Keratinocyte (primary cell): Measurements from ENCODE around the gene DDT.
"Not testable (repeated sequence)": the region's sequence is repeated elsewhere in the genome, so short reads cannot be mapped to it uniquely, and the experiment has no call there.

Experiments
- CTCF ChIP-seq, 3 experiments: IDR thresholded peaks in 1 of 3; conservative IDR thresholded peaks in 1 of 3; optimal IDR thresholded peaks in 1 of 3; 2 replicates in 2 of 3; 3 replicates in 1 of 3; pipeline versions ENCODE3 to v1.5.1; 2011; ENCODE audit warnings: low read length in 3 of 3, mild to moderate bottlenecking in 3 of 3, moderate library complexity in 2 of 3, control low read depth in 1 of 3, inconsistent platforms in 1 of 3; ENCODE audit not compliant: insufficient read depth in 2 of 3; ENCODE audit errors: extremely low read depth in 1 of 3
- EZH2 ChIP-seq: IDR thresholded peaks from one replicate; pipeline ENCODE4 v1.6.1; 2012; ENCODE audit warnings: inconsistent platforms, mild to moderate bottlenecking, low read length, moderate library complexity

- TF ChIP-seq CTCF (optimal IDR thresholded peaks at IDR 0.05 in 1 of 3, IDR thresholded peaks at IDR 0.05 in 1 of 3, conservative IDR thresholded peaks at IDR 0.05 in 1 of 3; ENCODE audit: extremely low read depth in 1 of 3, insufficient read depth in 2 of 3, low read length in 3 of 3); EZH2: not testable (repeated sequence)
Measured at GRCh38 chr22:23989583-23990244, 15.5 kb upstream of the DDT start.
